Naive thymus-derived CD4-positive, alpha-beta T cell (primary cell): ENCODE data around the gene TFEB. TPM values are rescaled to one million over a fixed set of nuclear protein-coding genes. Genes with fewer than 3 reads are reported as not detected.

Source experiments
- ATAC-seq: fragments of 150-1000 bp; cut with Tn5 transposase; 2 replicates; pipeline ENCODE4 v1.10.0; 2021; ENCODE audit warnings: mild to moderate bottlenecking, moderate library complexity
- CTCF ChIA-PET: fragments of 350-600 bp; sonication (Branson Sonifier 250); formaldehyde crosslinking; loops from one replicate; lab custom pipeline; 2021; ENCODE audit warnings: antibody characterized with exemption; lab: Charles Lee
- POLR2A ChIA-PET: fragments of 350-600 bp; sonication (Branson Sonifier 250); formaldehyde crosslinking; loops from one replicate; lab custom pipeline; 2021; ENCODE audit warnings: antibody characterized with exemption, inconsistent platforms; lab: Charles Lee
- DNase-seq, 9 donors: peaks; one replicate each; pipeline versions ENCODE4 v3.0.0 to v3.0.0-alpha.2; 2020 to 2022; ENCODE audit warnings: mixed read lengths in 1 of 9
- H3K27ac ChIP-seq: one replicate; pipeline ENCODE4 v1.7.0; 2013; ENCODE audit warnings: mild to moderate bottlenecking, low read depth, low read length, moderate library complexity
- H3K27me3 ChIP-seq, 2 donors: one replicate each; pipeline ENCODE4 v1.7.0; 2013; ENCODE audit warnings: low read length in 2 of 2, mild to moderate bottlenecking in 2 of 2, moderate library complexity in 2 of 2; ENCODE audit not compliant: control insufficient read depth in 2 of 2, insufficient read depth in 2 of 2
- H3K36me3 ChIP-seq, 3 experiments: 1 replicate in 2 of 3; 2 replicates in 1 of 3; pipeline ENCODE4 v1.7.0; 2013; ENCODE audit warnings: low read length in 3 of 3, mild to moderate bottlenecking in 3 of 3, moderate library complexity in 1 of 3; ENCODE audit not compliant: insufficient read depth in 3 of 3, control insufficient read depth in 2 of 3
- H3K4me1 ChIP-seq, 2 donors: one replicate each; pipeline ENCODE4 v1.7.0; 2013; ENCODE audit warnings: low read length in 2 of 2, mild to moderate bottlenecking in 2 of 2, moderate library complexity in 1 of 2; ENCODE audit not compliant: control insufficient read depth in 2 of 2, insufficient read depth in 2 of 2
- H3K4me3 ChIP-seq: 2 replicates; pipeline ENCODE4 v1.7.0; 2013; ENCODE audit warnings: mild to moderate bottlenecking, low read length
- H3K9me3 ChIP-seq, 3 experiments: 1 replicate in 2 of 3; 2 replicates in 1 of 3; pipeline ENCODE4 v1.7.0; 2013; ENCODE audit warnings: low read length in 3 of 3; ENCODE audit not compliant: control insufficient read depth in 2 of 3
- H3K27ac Mint-ChIP-seq, 9 donors: one replicate each; pipeline ENCODE4 v1.8.0; 2020 to 2022; ENCODE audit warnings: mixed read lengths in 9 of 9, mild to moderate bottlenecking in 8 of 9, moderate library complexity in 5 of 9, inconsistent platforms in 2 of 9
- H3K27me3 Mint-ChIP-seq, 5 donors: one replicate each; pipeline ENCODE4 v1.8.0; 2021 to 2022; ENCODE audit warnings: mixed read lengths in 5 of 5, mild to moderate bottlenecking in 1 of 5
- H3K36me3 Mint-ChIP-seq, 5 donors: one replicate each; pipeline ENCODE4 v1.8.0; 2020 to 2022; ENCODE audit warnings: mixed read lengths in 5 of 5, mild to moderate bottlenecking in 3 of 5, inconsistent platforms in 1 of 5
- H3K4me1 Mint-ChIP-seq, 7 donors: one replicate each; pipeline ENCODE4 v1.8.0; 2020 to 2022; ENCODE audit warnings: mixed read lengths in 7 of 7, mild to moderate bottlenecking in 3 of 7, inconsistent platforms in 1 of 7
- H3K4me3 Mint-ChIP-seq, 10 donors: one replicate each; pipeline ENCODE4 v1.8.0; 2020 to 2022; ENCODE audit warnings: mild to moderate bottlenecking in 10 of 10, mixed read lengths in 10 of 10, moderate library complexity in 6 of 10, inconsistent platforms in 2 of 10
- H3K9me3 Mint-ChIP-seq, 11 donors: one replicate each; pipeline ENCODE4 v1.8.0; 2020 to 2022; ENCODE audit warnings: mixed read lengths in 11 of 11, mild to moderate bottlenecking in 4 of 11, inconsistent platforms in 1 of 11, moderate library complexity in 1 of 11
- intact Hi-C, 2 donors: fragments of 100-400 bp; cut with micrococcal nuclease; formaldehyde crosslinking; loops; one replicate each; pipeline ENCODE4 v1.15.1; 2023
- polyA plus RNA-seq, 2 donors: library from polyadenylated mRNA; unstranded; fragments of 300-500 nt; fragmentation: Illumina TruSeq; gene quantifications; one replicate each; pipeline ENCODE4 v1.2.3, GENCODE V29; 2021
- total RNA-seq, 6 experiments: library from RNA in 5 of 6; stranded (reverse) in 5 of 6; gene quantifications; 1 replicate in 5 of 6; 2 replicates in 1 of 6; pipeline ENCODE4 v1.2.3 and lab custom pipeline; 2021 to 2026

Gene TFEB
- total and polyA plus RNA-seq, 7 experiments from 2014 or later, result 2.4 to 39.9 (median 8.0) TPM

GRCh38 chr6:41715795-41716515 lies 19.5 kb downstream of the TFEB start:
- no peak overlapping the region for H3K4me3 Mint-ChIP-seq
- no peaks in the 10 kb centered on the region for H3K36me3 ChIP-seq
- intact Hi-C loops, result no loop called here
- no peaks in the 10 kb centered on the region for H3K4me1 ChIP-seq
- no peaks in the 10 kb centered on the region for H3K27me3 Mint-ChIP-seq
- H3K4me3 ChIP-seq, result no peak overlapping the region
- peak overlapping the region in 3 of 9 donors; percentile 1 to 73 (median 40) for H3K27ac Mint-ChIP-seq
- CTCF ChIA-PET, result interaction anchor here (0.6 to 1.4 kb wide), 6 partner anchors 10 to 395 kb away, joined by 3 to 6 read pairs (median 3); no protein-coding TSS in a partner anchor
- no peaks in the 10 kb centered on the region for H3K27me3 ChIP-seq
- H3K36me3 Mint-ChIP-seq, result peaks cover 0 to 4% (median 0%) of the 10 kb centered on the region in 5 donors
- H3K4me1 Mint-ChIP-seq, result peaks cover 5 to 27% (median 17%) of the 10 kb centered on the region in 7 donors
- ATAC-seq (no peak), DNase-seq (no peak)
- POLR2A ChIA-PET, result no interaction called here
- no peak overlapping the region for H3K27ac ChIP-seq
- H3K9me3 Mint-ChIP-seq, result peaks cover 0 to 1% (median 0%) of the 10 kb centered on the region in 11 donors
- H3K9me3 ChIP-seq, result no peaks in the 10 kb centered on the region

- ChIA-PET CTCF (interaction anchor here (1.4 kb wide), 1 partner anchor 31 kb away, joined by 3 read pairs; no protein-coding TSS in a partner anchor), POLR2A (interaction anchor here (0.5 kb wide), 1 partner anchor 143 kb away, joined by 3 read pairs; no protein-coding TSS in a partner anchor)
- peaks cover 9 to 29% (median 19%) of the 10 kb centered on the region in 7 donors for H3K4me1 Mint-ChIP-seq
- H3K27me3 Mint-ChIP-seq, result no peaks in the 10 kb centered on the region
- ATAC-seq (no peak), DNase-seq (no peak)
- no peaks in the 10 kb centered on the region for H3K27me3 ChIP-seq
- H3K27ac ChIP-seq, result no peak overlapping the region
- H3K9me3 Mint-ChIP-seq, result no peaks in the 10 kb centered on the region
- H3K36me3 Mint-ChIP-seq, result peaks cover 0 to 8% (median 0%) of the 10 kb centered on the region in 5 donors
- H3K27ac Mint-ChIP-seq, result no peak overlapping the region
- H3K4me3 ChIP-seq, result no peak overlapping the region
- H3K4me3 Mint-ChIP-seq, result no peak overlapping the region
- no peaks in the 10 kb centered on the region for H3K4me1 ChIP-seq
- intact Hi-C loops, result no loop called here
- H3K9me3 ChIP-seq, result no peaks in the 10 kb centered on the region
- no peaks in the 10 kb centered on the region for H3K36me3 ChIP-seq
Measured at GRCh38 chr6:41714556-41715273, 20.7 kb downstream of the TFEB start.

GRCh38 chr6:41713650-41714291 lies 21.6 kb downstream of the TFEB start:
- Mint-ChIP-seq H3K36me3 (peaks cover 0 to 8% (median 3%) of the 10 kb centered on the region in 5 donors), H3K27me3 (no peaks in the 10 kb centered on the region), H3K27ac (peak overlapping the region in 1 of 9 donors; percentile 17), H3K4me3 (no peak overlapping the region), H3K9me3 (no peaks in the 10 kb centered on the region), H3K4me1 (peaks cover 17 to 35% (median 24%) of the 10 kb centered on the region in 7 donors)
- Histone ChIP-seq H3K36me3 (no peaks in the 10 kb centered on the region), H3K4me3 (no peak overlapping the region), H3K27me3 (no peaks in the 10 kb centered on the region), H3K4me1 (peaks cover 0 to 2% of the 10 kb centered on the region in 2 donors), H3K9me3 (no peaks in the 10 kb centered on the region), H3K27ac (no peak overlapping the region)
- POLR2A ChIA-PET, result no interaction called here
- intact Hi-C loops, result no loop called here
- CTCF ChIA-PET, result no interaction called here
- DNase-seq, result no peak
- ATAC-seq, result no peak

GRCh38 chr6:41713159-41713649 lies 22.2 kb downstream of the TFEB start:
- H3K4me3 Mint-ChIP-seq, result no peak overlapping the region
- POLR2A ChIA-PET, result no interaction called here
- Histone ChIP-seq H3K9me3 (no peaks in the 10 kb centered on the region), H3K27ac (no peak overlapping the region), H3K27me3 (no peaks in the 10 kb centered on the region), H3K4me3 (no peak overlapping the region), H3K36me3 (no peaks in the 10 kb centered on the region), H3K4me1 (peaks cover 4 to 7% of the 10 kb centered on the region in 2 donors)
- H3K9me3 Mint-ChIP-seq, result no peaks in the 10 kb centered on the region
- CTCF ChIA-PET, result interaction anchor here (0.6 to 1.0 kb wide), 2 partner anchors 9 to 25 kb away, joined by 3 read pairs; no protein-coding TSS in a partner anchor
- peaks cover 22 to 40% (median 30%) of the 10 kb centered on the region in 7 donors for H3K4me1 Mint-ChIP-seq
- intact Hi-C loops, result no loop called here
- no peak overlapping the region for H3K27ac Mint-ChIP-seq
- ATAC-seq (peak; percentile 46), DNase-seq (no peak)
- H3K27me3 Mint-ChIP-seq, result no peaks in the 10 kb centered on the region
- H3K36me3 Mint-ChIP-seq, result peaks cover 0 to 8% (median 3%) of the 10 kb centered on the region in 5 donors

GRCh38 chr6:41712651-41713103 lies 22.7 kb downstream of the TFEB start:
- Histone ChIP-seq H3K4me3 (no peak overlapping the region), H3K27me3 (no peaks in the 10 kb centered on the region), H3K36me3 (no peaks in the 10 kb centered on the region), H3K27ac (no peak overlapping the region), H3K4me1 (peaks cover 9 to 12% of the 10 kb centered on the region in 2 donors), H3K9me3 (no peaks in the 10 kb centered on the region)
- CTCF ChIA-PET, result interaction anchor here (0.6 to 1.0 kb wide), 2 partner anchors 10 to 24 kb away, joined by 3 read pairs; no protein-coding TSS in a partner anchor
- H3K9me3 Mint-ChIP-seq, result no peaks in the 10 kb centered on the region
- no peak overlapping the region for H3K27ac Mint-ChIP-seq
- H3K4me3 Mint-ChIP-seq, result no peak overlapping the region
- DNase-seq (no peak), ATAC-seq (peak; percentile 1)
- intact Hi-C loops, result no loop called here
- POLR2A ChIA-PET, result no interaction called here
- peaks cover 27 to 45% (median 35%) of the 10 kb centered on the region in 7 donors for H3K4me1 Mint-ChIP-seq
- H3K27me3 Mint-ChIP-seq, result no peaks in the 10 kb centered on the region
- peaks cover 0 to 8% (median 3%) of the 10 kb centered on the region in 5 donors for H3K36me3 Mint-ChIP-seq

- peaks cover 35 to 47% (median 40%) of the 10 kb centered on the region in 7 donors for H3K4me1 Mint-ChIP-seq
- no peak overlapping the region for H3K27ac Mint-ChIP-seq
- CTCF ChIA-PET, result no interaction called here
Measured at GRCh38 chr6:41711323-41712038, 23.9 kb downstream of the TFEB start.

More at GRCh38 chr6:41711323-41712038, 23.9 kb downstream of the TFEB start:
- POLR2A ChIA-PET, result no interaction called here
- no peak for DNase-seq
- no peak overlapping the region for H3K27ac ChIP-seq
- H3K36me3 ChIP-seq, result no peaks in the 10 kb centered on the region
- H3K27me3 ChIP-seq, result no peaks in the 10 kb centered on the region
- ATAC-seq, result no peak
- H3K4me1 ChIP-seq, result peaks cover 20 to 24% of the 10 kb centered on the region in 2 donors
- H3K9me3 Mint-ChIP-seq, result no peaks in the 10 kb centered on the region
- H3K4me3 Mint-ChIP-seq, result no peak overlapping the region
- H3K36me3 Mint-ChIP-seq, result peaks cover 0 to 8% (median 3%) of the 10 kb centered on the region in 5 donors
- H3K4me3 ChIP-seq, result no peak overlapping the region
- no peaks in the 10 kb centered on the region for H3K27me3 Mint-ChIP-seq
- no peaks in the 10 kb centered on the region for H3K9me3 ChIP-seq
- intact Hi-C loops, result no loop called here
